Measurements from ENCODE around the gene CHDH.

The CHDH gene

GRCh38 chr3:53788038-53788437, 58.2 kb downstream of the CHDH start:
- DNase-seq (ENCODE audit: low read depth in 2 of 2): no peak

GRCh38 chr3:53787016-53787415, 59.2 kb downstream of the CHDH start:
- no peak for DNase-seq (ENCODE audit: low read depth in 2 of 2)

- DNase-seq (ENCODE audit: low read depth in 2 of 2): no peak
Measured at GRCh38 chr3:53780806-53781205, 65.4 kb downstream of the CHDH start.

- no peak for DNase-seq (ENCODE audit: low read depth in 2 of 2)
Measured at GRCh38 chr3:53780171-53780570, 66.0 kb downstream of the CHDH start.

- DNase-seq (ENCODE audit: low read depth in 2 of 2): no peak
Measured at GRCh38 chr3:53778153-53778552, 68.1 kb downstream of the CHDH start.

- DNase-seq (ENCODE audit: low read depth in 2 of 2): no peak
Measured at GRCh38 chr3:53777468-53777867, 68.8 kb downstream of the CHDH start.

GRCh38 chr3:53776494-53777101, 69.6 kb downstream of the CHDH start:
- DNase-seq (ENCODE audit: low read depth in 2 of 2): no peak

GRCh38 chr3:53775834-53776251, 70.4 kb downstream of the CHDH start:
- DNase-seq (ENCODE audit: low read depth in 2 of 2): no peak

- DNase-seq (ENCODE audit: low read depth in 2 of 2): no peak
Measured at GRCh38 chr3:53775018-53775417, 71.2 kb downstream of the CHDH start.

- DNase-seq (ENCODE audit: low read depth in 2 of 2): no peak
Measured at GRCh38 chr3:53774414-53774813, 71.8 kb downstream of the CHDH start.

GRCh38 chr3:53773611-53774368, 72.4 kb downstream of the CHDH start:
- no peak for DNase-seq (ENCODE audit: low read depth in 2 of 2)

- DNase-seq (ENCODE audit: low read depth in 2 of 2): no peak
Measured at GRCh38 chr3:53773021-53773436, 73.2 kb downstream of the CHDH start.

GRCh38 chr3:53772562-53772961, 73.7 kb downstream of the CHDH start:
- no peak for DNase-seq (ENCODE audit: low read depth in 2 of 2)

- no peak for DNase-seq (ENCODE audit: low read depth in 2 of 2)
Measured at GRCh38 chr3:53768478-53769459, 77.5 kb downstream of the CHDH start.

- no peak for DNase-seq (ENCODE audit: low read depth in 2 of 2)
Measured at GRCh38 chr3:53766706-53767105, 79.5 kb downstream of the CHDH start.

- no peak for DNase-seq (ENCODE audit: low read depth in 2 of 2)
Measured at GRCh38 chr3:53765753-53766152, 80.5 kb downstream of the CHDH start.

GRCh38 chr3:53764026-53764775, 82.0 kb downstream of the CHDH start:
- DNase-seq (ENCODE audit: low read depth in 2 of 2): no peak

GRCh38 chr3:53763353-53763752, 82.9 kb downstream of the CHDH start:
- DNase-seq (ENCODE audit: low read depth in 2 of 2): no peak
